CD4-positive, alpha-beta T cell treated with Interleukin-1 beta for 1 hour (primary cell): Measurements from ENCODE around the gene TMEM238L.
"Not testable (repeated sequence)": the region's sequence is repeated elsewhere in the genome, so short reads cannot be mapped to it uniquely, and the experiment has no call there.

Source experiments
- DNase-seq, 2 donors: peaks; one replicate each; pipeline ENCODE4 v3.0.0-alpha.2; 2020 to 2022

The TMEM238L gene, protein sequence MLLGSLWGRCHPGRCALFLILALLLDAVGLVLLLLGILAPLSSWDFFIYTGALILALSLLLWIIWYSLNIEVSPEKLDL

DNA sequence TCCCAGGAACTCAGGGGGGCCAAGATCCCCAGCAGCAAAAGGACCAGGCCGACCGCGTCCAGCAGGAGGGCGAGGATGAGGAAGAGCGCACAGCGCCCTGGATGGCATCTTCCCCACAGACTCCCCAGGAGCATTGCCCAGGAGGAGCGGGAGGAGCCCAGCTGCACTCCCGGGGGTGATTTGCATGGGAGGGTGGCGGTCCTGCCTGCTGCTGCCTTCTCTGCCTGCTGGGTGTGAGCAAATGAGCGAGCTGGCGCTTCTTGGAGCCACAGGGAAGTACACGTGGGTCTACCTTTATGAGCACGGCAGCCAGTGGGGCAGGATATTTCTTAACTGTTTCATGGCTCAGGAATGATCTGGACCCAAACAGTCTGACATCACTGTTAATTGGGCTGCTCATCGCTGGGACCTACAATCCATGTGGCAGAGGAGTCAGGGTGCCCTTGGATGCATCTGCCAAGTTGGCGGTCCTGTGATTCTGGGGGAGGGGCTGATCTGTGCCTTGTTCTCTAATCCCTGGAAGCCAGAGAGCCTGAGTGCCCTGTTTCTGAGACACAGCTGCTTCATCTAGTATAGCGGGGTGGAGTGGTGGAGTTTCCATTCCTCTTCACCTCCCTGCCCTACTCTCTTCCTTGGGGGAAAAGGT is at the start of gene TMEM238L:
Gene TMEM238L, minus strand, starts transcription at position 270 of the 646 bp plus-strand sequence. Its CDS starts 136 bp downstream, at position 134.
- DNase-seq = no peak

DNA sequence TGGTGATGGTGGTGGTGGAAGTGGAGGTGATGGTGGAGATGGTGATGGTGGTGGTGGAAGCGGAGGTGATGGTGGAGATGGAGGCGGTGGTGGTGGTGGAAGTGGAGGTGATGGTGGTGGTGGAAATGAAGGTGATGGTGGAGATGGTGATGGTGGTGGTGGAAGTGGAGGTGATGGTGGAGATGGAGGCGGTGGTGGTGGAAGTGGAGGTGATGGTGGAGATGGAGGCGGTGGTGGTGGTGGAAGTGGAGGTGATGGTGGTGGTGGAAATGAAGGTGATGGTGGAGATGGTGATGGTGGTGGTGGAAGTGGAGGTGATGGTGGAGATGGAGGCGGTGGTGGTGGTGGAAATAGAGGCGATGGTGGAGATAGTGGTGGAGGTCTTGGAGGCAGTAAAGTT is 42.7 kb upstream of the TMEM238L start:
- not testable (repeated sequence) for DNase-seq

DNA sequence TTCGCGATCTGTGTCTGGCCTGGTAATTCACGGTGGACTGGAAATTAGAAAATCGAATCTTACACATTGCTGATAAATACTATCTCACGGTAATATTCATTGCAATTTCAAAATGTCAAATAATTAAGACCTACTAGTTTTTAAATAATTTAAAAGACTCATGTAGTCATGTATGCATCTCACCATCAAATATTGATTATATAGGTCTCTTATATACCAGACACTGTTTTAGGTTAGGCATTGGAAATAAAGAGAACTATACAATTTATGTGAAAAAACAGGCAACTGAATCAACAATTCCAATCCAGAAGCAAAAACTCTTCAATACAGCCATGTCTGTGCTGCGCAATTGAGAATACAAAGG is 41.5 kb upstream of the TMEM238L start:
- no peak for DNase-seq

DNA sequence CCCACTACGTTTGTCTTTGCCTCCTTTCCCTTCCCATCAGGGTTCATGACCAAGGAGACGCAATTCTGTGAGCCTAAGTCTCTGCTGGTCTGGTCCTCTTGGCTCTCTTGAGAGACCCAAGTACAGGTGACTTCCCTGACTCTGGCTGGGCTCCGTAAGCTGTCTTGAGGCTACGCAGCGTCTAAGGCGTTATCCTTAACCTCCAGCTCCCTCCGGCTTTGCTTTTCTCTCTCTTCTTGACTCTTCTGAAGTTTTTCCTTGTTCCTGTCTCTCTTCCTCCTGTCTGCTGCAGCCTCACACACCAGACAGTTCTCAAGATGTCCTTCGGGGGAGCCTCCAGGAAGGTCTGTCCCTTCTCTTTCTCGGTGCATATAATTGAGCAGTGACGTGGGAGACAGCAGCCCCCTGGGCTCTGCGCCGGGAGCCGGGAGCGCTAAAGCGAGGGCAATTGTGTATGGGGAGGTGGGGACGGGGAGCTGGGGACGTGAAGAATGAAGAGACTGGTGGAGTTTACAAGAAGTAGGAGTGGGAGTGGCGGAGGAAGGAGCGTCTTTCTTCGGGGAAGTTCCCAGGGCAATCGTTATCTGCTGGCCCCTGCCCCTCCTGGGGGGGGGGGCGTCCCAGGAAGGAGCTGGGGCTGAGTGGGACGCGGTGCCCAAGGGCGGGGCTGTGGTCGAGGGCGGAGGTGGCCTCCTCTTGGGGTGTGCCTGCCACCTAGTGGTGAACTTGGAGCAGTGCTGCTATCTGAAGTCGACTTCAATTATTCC is 40.9 kb upstream of the TMEM238L start:
- DNase-seq = peak; percentile 67 to 75

DNA sequence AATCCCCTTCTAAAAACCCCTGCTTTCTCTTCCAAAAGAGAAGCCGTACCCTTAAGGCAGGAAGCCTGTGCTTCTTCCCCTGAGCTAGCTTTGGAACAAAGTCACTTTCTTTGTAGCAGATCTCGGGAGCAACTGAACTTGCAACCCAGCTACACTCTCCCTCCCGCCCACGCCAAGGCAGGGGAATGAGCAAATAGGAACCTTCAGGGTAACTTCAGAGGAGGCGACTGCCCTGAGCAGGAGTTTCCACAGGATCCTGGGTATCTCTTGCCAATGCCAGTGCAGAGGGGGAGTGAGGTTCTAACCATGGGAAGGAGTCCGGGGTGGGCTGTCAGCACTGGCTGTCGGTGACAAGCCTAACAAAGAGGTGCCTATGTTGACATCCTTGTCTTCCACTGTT is 39.9 kb upstream of the TMEM238L start:
- no peak for DNase-seq

DNA sequence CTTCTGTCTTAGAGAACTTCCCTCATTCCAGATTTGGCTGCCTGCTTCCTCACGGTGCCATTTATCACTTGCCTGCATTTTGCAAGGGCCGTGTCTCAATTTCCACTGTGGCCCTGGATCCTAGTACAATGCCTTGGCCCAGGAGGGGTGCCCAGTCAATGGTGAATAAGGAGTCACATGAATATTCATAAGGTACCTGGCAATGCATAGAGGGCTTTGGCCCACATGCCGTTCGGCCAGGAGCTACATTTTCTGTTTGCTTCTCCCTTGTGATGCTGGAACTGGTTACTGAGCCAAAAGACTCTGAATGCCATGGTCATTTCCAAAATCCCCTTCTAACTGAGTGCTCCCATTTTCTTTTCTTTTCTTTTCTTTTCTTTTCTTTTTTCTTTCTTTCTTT is 38.8 kb upstream of the TMEM238L start:
- DNase-seq = no peak

DNA sequence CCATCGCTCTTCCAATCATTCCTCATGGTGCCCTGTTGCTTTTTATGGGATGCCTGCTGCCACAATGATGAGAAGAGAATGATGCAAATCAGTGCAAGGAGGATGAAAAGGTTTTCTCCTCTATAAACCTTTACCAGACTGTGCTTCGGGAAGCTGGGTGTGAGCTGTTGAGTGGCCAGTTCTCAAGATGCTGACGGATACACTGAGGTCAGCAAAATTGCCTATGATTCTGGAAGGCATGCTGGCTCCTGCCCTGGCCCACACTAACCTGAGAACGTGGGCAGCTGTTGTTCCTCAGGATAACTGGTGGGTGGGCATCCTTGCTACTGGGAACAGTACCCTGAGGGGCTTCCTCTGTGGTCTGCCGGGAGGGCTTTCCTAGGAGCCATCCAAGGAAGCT is 34.8 kb upstream of the TMEM238L start:
- DNase-seq = no peak

DNA sequence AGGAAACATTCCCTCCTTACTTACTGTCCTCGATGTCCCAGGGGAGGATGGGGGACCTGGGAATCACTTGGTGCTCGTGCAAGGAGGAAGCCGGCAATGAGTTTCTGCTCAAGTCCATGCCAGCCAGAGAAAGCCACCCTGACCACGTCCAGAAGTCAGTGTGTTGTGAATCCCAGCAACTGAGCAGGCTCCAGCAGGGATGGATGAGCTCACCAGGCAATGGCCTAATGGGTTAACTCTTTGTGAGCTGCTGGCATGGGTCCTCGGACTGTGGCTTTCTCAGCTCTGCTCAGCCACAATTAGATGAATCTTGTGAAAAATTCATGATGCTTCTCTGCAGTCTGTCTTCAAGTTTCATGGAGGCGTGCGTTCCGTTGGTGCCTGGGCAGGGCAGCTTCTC is 34.0 kb upstream of the TMEM238L start, which contains the start of gene PIRT:
Gene PIRT, minus strand, starts transcription at position 167 of the 400 bp plus-strand sequence. CDS start 12,442 bp downstream, outside the sequence.
- DNase-seq = no peak

DNA sequence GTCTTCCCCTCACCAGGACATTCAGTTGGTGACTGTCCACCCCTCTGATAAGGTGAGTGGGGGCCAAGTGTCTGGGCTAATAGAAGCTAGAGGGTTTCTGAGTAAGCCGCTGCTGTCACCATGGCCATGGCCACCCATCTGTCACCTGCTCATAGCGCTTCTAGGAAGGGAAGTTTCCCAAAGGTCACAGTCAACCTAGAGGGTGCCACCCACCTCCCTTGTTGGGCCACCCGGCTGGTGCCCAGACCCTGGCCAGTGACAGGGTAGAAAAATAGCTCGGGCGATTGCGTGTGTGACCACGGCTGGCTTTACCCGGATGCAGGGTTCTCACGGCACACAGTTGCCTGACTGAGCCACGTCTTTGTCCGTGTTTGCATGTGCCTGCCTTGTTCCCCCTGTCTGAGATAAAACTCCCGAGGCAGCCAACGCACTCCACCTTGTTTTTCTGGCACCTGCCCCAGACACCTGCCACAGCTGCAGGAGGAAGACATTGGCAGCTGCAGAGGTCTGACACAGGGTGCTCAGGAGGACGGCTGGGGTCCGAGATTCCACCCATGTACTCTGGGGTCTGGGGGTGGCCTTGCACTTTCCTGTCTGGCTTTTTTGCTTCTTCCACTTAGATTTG is 33.2 kb upstream of the TMEM238L start:
- DNase-seq = no peak

DNA sequence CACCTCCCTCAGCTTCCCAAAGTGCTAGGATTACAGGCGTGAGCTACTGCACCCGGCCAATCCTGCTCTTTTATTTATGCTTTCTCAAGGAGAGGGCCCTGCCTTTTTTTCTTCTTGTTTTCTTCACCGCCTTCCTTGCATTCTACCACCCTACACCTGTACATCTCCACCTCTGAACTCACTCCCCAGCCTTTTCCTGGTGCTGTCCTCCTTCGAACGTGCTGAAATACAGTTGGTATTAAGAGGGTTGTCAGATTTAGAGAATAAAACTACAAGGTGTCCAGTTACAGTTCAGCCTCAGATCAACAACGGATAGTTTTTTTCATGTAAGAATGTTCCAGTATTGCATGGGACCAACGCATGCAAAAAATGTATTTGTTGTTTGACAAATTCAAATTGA is 32.2 kb upstream of the TMEM238L start:
- no peak for DNase-seq

DNA sequence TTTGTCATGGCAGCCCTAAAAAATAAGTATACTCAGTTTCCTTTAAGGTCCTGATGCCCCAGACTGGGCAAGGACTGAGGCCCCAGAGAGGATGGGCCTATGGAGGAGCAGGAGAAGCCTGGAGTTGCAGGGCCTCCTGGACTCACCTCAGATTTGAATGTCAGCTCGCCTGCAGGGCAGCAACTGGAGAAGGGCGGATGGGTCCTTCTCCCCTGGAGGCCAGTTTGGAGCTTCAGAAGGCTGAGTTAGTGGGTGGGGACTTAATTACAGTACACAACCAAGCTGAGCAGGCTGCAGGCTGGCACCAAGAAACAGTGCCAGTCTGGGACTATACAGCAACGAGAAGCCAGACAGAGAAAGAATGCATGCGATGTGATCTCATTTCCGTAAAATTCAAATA is 27.8 kb upstream of the TMEM238L start:
- no peak for DNase-seq

DNA sequence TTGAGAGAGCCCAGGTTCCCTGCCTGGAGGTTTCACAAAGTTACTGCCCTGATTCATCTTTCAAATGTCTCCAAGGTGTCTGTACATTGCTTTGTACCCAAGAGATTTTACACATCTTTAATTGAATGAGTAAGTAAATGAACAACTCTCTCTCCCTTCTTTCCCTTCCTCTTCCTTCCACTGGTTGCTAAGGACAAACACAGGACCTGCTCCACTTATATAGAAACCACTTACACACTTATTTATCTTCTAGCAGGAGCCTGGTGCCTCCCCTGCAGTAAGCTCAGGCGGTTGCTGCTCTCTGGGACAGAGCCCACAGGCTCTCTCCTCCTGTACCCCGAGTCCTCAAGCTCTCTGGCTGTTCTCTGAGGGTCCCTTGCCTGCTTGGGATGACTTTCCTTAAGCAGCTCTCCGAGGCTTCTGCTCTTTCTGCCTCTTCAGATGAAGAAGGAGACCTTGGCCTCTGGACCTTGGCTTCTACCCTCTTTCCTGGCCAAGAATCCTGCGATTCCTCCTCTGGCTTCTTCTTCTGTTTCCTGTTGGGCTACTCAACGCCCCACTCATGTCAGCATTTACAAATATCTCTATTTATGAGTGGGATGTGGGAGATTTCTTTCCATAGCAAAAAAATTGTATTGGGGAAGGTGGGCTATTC is 24.1 kb upstream of the TMEM238L start:
- no peak for DNase-seq

DNA sequence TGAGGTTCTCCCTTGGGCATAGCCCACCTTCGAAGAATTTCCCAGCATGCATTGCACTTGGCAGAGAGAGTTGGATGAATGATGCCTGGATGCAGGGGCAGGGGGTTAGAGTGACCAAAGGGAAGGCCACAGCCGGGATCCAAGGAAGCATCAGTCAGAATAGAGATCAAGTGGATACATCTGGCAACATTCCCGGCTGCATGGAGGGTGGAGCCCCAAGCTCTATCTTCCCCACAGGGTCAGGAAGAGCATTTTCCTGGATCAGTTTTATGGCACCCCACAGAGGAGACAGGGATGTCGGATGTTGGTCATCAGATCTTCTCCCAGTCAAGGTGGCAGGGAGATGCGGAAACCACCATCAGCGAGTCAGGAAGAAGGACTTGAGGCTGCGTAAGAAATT is 21.0 kb upstream of the TMEM238L start:
- no peak for DNase-seq

DNA sequence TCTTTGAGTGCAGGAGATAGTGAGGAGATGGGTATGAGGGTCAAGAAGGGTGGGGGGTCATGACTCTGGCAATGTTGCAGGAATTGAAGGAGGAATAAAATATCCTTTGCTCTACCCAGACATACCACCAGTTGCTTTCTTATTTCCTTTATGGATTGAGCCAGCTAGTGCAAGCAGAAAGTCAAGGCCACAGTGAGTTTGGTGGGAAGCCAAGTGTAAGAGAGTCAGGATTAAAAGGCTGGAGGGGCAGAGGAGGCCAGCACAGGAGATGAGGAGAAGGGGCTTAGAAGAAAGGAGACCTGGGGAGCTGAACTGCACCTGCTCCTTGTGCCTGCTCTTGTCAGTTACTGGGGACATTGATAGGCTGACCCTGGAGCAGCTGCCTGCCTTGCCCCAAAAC is 17.9 kb upstream of the TMEM238L start:
- no peak for DNase-seq

DNA sequence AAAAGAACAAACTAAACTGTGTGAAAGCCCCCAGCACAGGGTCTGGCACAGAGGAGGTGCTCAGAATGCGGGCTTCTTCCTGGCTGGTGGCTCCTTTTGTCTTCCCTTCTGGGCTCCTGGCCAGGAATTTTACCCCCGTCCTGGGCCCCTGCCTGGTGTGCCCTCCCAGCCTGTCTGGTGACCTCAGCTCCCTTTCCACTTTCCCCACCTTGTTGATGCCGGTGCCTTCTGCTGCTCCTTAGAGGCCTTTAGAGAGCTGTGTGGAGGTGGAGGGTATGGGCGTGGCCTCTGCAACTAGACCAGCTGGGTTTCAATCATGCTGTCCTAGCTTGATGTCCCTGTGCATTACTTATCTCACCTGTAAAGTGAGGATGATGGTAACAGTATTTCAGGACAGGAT is 17.2 kb upstream of the TMEM238L start:
- DNase-seq = no peak

DNA sequence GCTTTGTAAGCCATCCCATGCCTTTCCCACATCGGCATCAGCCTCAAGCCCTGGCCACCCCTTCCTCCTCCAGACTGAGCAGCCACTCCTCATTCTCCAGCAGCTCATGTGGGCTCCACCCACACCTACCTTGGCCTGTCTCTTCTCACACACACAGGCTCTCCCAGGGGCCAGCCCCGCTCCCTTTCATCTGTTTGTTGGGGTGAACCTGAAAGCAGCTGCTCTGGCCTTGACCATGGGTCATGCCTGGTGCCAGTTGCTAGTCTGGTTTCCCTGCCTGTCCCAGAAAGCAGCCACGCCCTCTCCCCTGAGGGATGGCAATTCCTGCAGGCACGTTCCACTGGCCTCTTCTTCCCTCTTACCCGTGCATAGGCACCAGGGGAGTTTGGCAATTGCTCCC is 11.4 kb upstream of the TMEM238L start:
- DNase-seq = no peak

DNA sequence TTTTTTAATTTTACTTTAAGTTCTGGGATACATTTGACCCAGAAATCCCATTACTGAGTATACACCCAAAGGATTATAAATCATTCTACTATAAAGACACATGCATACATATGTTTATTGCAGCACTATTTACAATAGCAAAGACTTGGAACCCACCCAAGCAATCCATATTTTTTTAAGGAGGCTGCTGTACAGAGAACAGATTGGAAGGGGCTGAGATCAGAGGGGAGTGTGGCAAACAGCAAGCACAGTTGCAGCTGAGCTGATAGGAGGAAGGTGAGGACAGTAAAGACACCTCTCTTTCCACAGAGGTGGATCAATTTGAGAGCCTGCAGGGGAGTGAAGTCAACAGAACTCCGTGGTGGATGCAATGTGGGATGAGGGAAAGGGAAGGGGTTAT is 10.2 kb upstream of the TMEM238L start:
- DNase-seq = no peak

DNA sequence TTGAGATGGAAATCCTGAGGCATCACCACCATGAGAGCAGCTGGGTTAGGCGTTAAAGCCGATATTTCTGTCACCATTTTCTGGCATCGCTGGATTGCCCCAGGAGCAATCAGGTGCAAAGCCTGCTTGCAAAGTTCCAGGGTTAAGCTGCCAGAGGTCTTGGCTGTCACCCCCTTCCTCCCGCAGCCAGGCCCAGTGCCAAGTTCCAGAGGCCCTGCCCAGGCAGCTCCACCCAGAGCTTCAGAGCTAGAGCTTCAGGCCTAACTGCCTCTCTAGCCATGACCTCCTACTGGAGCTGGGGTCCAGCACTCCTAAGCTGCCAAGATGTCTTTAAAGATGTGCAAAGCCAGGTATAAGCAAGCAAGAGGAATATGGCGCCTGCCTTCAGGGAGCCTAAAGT is 8.8 kb upstream of the TMEM238L start:
- no peak for DNase-seq

DNA sequence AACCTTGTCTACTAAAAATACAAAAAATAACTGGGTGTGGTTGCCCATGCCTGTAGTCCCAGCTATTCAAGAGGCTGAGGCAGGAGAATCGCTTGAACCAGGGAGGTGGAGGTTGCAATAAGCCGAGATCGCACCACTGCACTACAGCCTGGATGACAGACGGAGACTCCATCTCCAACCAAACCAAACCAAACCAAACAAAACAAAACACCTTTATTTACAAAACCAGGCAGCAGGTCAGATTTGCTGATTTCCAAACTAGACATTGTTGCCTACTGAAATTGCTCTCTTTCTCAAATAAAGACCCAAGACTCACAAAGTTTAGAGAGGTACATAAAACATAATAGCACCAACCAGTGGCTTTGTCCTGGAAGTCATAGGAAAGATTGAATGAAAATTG is 5.7 kb upstream of the TMEM238L start:
- DNase-seq = no peak

DNA sequence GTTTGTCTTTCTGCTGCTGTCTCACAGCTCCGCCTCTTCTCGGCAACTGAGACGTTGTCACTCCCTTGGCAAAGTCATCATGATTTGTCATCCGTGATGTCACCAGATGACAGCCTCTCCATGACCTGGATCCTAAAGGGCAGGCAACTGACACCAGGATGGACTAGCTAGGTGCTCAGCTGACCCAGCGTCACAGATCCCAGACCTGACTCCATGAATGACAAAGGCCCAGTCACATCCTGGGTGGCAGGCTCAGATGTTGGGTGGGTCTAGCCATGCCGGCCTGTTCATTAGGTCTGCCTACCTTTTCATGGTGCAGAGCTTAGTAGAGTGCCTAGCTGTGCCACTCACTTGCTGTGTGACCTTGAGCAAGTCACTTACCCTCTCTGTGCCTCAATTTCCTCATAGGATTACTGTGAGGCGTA is 3.8 kb upstream of the TMEM238L start:
- no peak for DNase-seq

DNA sequence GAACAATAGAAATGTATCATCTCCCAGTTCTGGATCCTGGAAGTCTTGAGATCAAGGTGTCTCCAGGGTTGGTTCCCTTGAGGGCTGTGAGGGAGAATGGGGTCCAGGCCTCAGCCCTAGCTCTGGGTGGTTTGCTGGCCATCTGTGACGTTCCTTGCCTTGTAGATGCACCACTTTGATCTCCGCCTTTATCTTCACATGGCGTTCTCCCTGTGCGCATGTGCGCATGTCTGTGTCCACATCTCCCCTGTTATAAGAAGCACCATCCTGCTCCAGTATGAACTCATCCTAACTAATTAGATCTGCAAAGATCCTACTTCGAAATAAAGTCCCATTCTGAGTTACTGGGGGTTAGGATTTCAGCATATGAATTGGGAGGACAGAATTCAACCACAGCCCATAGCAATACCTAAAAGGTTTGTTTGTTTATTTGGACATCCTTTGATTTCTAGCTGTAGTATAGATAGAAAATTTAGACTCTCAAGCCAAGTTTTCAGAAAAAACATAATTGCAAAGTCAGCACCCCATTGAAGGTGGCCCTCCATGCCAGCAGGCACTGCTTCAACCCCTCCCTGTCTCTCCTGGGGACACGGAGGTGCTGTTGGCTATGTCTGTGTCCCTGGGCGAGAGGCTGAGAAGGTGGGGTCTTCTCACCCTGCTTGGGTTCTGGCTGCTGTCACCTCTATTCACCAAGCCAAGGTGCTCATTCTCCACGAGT is 2.8 kb upstream of the TMEM238L start:
- no peak for DNase-seq

DNA sequence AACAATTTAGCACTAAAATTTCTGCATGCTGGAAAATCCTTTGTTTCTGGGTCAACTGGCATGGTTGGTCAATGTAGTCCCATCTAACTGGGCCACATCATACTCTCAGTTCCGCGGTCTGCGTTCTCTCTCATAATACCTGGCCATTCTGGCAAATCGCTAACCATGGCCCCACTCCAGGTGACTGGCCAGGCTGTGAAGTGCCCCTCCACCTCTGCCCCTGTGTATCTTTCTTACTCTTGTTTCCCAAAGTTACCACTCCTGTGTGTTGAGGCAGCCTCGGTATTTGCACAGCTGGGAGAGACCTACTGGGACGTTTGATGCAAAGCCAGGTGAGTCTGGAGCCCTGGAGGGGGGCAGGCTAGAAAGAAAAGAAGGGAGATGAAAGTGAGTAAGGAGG is 2.0 kb upstream of the TMEM238L start:
- DNase-seq = no peak

DNA sequence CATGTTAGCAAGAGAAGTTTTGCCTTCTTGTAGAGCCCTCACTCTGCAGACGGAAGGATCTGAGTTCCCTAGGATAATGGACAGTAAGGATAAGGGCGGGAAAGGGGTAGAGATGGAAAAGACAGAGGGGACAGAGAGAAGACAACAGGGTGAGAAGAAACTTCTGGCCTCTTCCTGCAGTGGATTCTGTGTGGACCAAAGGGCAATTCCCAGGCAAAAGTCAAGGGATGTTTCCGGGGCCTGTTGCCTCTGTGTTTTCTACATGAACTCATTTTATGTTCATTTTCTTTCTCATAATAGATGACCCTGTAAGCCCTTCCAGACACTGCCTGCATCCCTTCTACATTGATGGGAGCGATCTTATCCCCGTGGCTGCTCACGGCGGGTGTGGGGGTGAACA is 647 bp upstream of the TMEM238L start:
- no peak for DNase-seq
